ENCODE results near the gene CCT6A.
"Not testable (repeated sequence)": the region's sequence is repeated elsewhere in the genome, so short reads cannot be mapped to it uniquely, and the experiment has no call there.

DNA sequence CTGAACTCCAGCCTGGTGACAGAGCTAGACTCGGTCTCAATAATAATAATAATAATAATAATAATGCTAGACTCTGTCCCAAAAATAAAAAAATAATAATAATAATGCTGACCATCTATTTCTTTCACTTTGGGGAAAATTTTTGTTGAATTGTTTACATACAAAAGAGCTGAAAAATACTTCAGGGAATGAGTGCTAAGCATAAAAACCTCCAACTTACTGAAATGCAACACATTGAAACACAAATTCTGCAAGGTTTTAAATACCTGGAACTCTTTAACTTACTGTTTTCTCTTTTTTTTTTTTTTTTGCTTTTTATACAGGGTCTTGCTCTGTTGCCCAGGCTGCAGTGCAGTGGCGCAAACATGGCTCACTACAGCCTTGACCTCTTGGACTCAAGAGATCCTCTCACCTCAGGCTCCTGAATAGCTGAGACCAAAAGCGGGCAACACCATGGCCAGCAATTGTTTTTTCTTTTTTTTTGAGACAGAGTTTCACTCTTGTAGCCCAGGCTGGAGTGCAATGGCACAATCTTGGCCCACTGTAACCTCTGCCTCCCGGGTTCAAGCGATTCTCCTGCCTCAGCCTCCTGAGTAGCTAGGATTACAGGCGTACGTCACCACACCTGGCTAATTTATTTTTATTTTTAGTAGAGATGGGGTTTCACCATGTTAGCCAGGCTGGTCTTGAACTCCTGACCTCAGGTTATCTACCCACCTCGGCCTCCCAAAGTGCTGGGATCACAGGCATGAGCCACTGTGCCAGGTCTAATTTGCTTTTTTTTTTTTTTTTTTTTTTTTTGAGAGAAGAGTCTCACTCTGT, 46.8 kb downstream of the CCT6A start:
- TF ChIP-seq, protein P1, sequence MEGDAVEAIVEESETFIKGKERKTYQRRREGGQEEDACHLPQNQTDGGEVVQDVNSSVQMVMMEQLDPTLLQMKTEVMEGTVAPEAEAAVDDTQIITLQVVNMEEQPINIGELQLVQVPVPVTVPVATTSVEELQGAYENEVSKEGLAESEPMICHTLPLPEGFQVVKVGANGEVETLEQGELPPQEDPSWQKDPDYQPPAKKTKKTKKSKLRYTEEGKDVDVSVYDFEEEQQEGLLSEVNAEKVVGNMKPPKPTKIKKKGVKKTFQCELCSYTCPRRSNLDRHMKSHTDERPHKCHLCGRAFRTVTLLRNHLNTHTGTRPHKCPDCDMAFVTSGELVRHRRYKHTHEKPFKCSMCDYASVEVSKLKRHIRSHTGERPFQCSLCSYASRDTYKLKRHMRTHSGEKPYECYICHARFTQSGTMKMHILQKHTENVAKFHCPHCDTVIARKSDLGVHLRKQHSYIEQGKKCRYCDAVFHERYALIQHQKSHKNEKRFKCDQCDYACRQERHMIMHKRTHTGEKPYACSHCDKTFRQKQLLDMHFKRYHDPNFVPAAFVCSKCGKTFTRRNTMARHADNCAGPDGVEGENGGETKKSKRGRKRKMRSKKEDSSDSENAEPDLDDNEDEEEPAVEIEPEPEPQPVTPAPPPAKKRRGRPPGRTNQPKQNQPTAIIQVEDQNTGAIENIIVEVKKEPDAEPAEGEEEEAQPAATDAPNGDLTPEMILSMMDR (IDR thresholded peaks at IDR 0.05; ENCODE audit: low read length): not testable (repeated sequence)
- not testable (repeated sequence) for TF ChIP-seq EZH2 (optimal IDR thresholded peaks at IDR 0.05; ENCODE audit: low read depth, low read length)

Measured in MM.1S (cell line).